ENCODE data around the gene SOST.

GRCh38 chr17:43706235-43706634 lies 52.4 kb downstream of the SOST start:
- TF ChIP-seq CTCF (IDR thresholded peaks at IDR 0.05; ENCODE audit: insufficient read depth, low read length, poor library complexity, severe bottlenecking) = no peak
- no peak for TF ChIP-seq EZH2phosphoT487 (conservative IDR thresholded peaks at IDR 0.05; ENCODE audit: low read length)
